ENCODE results near the gene MLPH. TPM values are rescaled to one million over a fixed set of nuclear protein-coding genes. Genes with fewer than 3 reads are reported as not detected.

The MLPH gene
- total and polyA plus RNA-seq, 9 of the 15 experiments (the other 6 are each of a cell fraction or from before 2014, with no cell fraction given) = 0.22 TPM; not detected in 8

GRCh38 chr2:237471438-237472186, 15.4 kb upstream of the MLPH start (continued):
- peak; percentile 61 to 64 for TF ChIP-seq RAD21 (CRISPR knock-in tag; conservative IDR thresholded peaks at IDR 0.05 in 1 of 2, IDR thresholded peaks at IDR 0.05 in 1 of 2)
- TF ChIP-seq ZNF280A (IDR thresholded peaks at IDR 0.05; ENCODE audit: low read depth, partially characterized antibody) = no peak
- no peak for TF ChIP-seq CREB3 (tag; conservative IDR thresholded peaks at IDR 0.05; ENCODE audit: low read depth)
- TF ChIP-seq KDM2B (CRISPR knock-in tag; IDR thresholded peaks at IDR 0.05) = no peak
- TF ChIP-seq CREB1 (IDR thresholded peaks at IDR 0.05) = no peak
- no peak for TF ChIP-seq CREB1 (CRISPR knock-in tag; IDR thresholded peaks at IDR 0.05)
- no peak for TF ChIP-seq SFPQ (IDR thresholded peaks at IDR 0.05; ENCODE audit: low read depth, low read length)
- no peak for TF ChIP-seq TCFL5 (CRISPR knock-in tag; conservative IDR thresholded peaks at IDR 0.05)
- TF ChIP-seq FOXA1 (IDR thresholded peaks at IDR 0.05; ENCODE audit: borderline replicate concordance) = no peak
- 0 out of 2 replicates have a peak, but pooled peaks have one; percentile 17 for TF ChIP-seq ZBTB7A (IDR thresholded peaks at IDR 0.05; ENCODE audit: borderline replicate concordance, control insufficient read depth, low read depth, low read length)
- peak; percentile 32; the same call in 1 of the 2 replicates for TF ChIP-seq REST (IDR thresholded peaks at IDR 0.05; ENCODE audit: borderline replicate concordance)
- TF ChIP-seq REST (CRISPR knock-in tag; IDR thresholded peaks at IDR 0.05; ENCODE audit: low read depth) = no peak
- TF ChIP-seq ATF1 (CRISPR knock-in tag; IDR thresholded peaks at IDR 0.05) = no peak
- TF ChIP-seq ATF1 (tag; IDR thresholded peaks at IDR 0.05) = no peak

Measured in K562 (cell line).